ENCODE results near the gene CLEC7A. TPM values are rescaled to one million over a fixed set of nuclear protein-coding genes. Genes with fewer than 3 reads are reported as not detected.

CLEC7A gene
- total and polyA plus RNA-seq, 11 donors, result 0.83 to 31.5 (median 1.9) TPM

DNA sequence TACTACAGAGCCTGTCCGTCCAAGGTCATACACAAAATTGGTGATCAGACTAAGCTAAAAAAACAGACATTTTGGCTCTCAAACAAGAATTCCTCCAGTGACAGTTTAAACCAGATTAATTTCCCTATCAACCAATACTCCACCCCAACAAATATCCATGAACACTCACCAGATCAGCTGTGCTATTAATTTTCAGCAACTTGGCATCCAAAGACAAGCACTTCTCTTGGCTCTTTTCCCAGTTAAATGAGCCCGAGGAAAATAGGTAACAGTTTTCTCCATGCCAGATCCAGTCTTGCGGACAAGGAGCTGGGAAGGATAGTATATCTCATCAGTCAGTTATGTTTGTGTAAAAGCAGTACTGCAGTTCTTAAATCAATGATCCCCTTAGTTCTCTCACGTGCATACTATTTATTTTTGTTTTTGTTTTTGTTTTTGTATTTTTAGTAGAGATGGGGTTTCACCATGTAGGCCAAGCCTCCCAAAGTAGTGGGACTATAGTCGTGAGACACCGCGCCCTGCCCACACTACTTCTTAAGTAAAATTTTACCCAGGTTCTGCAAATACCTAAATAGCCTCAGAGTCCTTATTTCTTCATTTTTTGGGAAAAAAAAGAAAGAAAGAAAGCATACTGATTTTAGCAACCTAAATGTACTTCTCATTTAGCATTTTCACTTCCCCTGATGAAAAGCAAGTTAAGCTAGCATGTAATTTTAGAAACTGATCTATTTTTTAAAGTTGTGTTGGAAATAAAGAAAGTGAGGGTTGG, 30.8 kb upstream of the CLEC7A start:
- ATAC-seq (no peak), DNase-seq (no peak)
- 49 to 54% (median 53%) methylated on average over 7 of the region's 7 CpGs for WGBS, 4 donors
- TF ChIP-seq, protein P1, sequence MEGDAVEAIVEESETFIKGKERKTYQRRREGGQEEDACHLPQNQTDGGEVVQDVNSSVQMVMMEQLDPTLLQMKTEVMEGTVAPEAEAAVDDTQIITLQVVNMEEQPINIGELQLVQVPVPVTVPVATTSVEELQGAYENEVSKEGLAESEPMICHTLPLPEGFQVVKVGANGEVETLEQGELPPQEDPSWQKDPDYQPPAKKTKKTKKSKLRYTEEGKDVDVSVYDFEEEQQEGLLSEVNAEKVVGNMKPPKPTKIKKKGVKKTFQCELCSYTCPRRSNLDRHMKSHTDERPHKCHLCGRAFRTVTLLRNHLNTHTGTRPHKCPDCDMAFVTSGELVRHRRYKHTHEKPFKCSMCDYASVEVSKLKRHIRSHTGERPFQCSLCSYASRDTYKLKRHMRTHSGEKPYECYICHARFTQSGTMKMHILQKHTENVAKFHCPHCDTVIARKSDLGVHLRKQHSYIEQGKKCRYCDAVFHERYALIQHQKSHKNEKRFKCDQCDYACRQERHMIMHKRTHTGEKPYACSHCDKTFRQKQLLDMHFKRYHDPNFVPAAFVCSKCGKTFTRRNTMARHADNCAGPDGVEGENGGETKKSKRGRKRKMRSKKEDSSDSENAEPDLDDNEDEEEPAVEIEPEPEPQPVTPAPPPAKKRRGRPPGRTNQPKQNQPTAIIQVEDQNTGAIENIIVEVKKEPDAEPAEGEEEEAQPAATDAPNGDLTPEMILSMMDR (IDR thresholded peaks at IDR 0.05), result no peak
- no peak for TF ChIP-seq POLR2A (IDR thresholded peaks at IDR 0.05)
- Histone ChIP-seq H3K36me3 (no peaks in the 10 kb centered on the region), H3K27ac (peak overlapping the region in 1 of 12 donors; percentile 5), H3K4me3 (no peak overlapping the region), H3K9me3 (no peaks in the 10 kb centered on the region), H3K4me1 (peaks cover 0 to 19% (median 0%) of the 10 kb centered on the region in 12 donors), H3K27me3 (no peaks in the 10 kb centered on the region)
- intact Hi-C loops (cut with DNase I), result no loop called here

DNA sequence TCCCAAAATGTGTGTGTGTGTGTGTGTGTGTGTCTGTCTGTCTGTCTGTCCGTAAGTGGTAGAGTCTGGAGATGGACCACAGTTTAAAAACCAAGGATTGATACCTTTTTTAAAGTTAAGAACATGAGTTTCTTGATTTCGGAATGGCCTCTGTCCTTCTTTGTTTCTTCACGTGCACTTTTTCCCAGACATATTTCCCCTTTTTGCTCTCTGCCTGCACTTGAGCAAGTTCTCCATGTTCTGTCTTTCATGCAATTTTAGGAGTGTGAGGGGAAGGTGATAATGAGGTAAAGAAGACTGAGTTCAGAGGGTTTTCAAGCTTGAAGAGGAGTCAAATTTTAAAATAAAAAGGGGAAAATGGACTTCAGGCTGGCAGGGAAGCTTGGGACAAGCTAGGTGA, 29.3 kb upstream of the CLEC7A start:
- no peak for DNase-seq
- no peaks in the 10 kb centered on the region for H3K9me3 ChIP-seq
- no peak overlapping the region for H3K27ac ChIP-seq
- H3K27me3 ChIP-seq, result no peaks in the 10 kb centered on the region
- H3K36me3 ChIP-seq, result no peaks in the 10 kb centered on the region
- TF ChIP-seq POLR2A (IDR thresholded peaks at IDR 0.05), result no peak
- TF ChIP-seq, protein P1 (IDR thresholded peaks at IDR 0.05), result no peak
- H3K4me1 ChIP-seq, result peaks cover 0 to 20% (median 0%) of the 10 kb centered on the region in 12 donors
- ATAC-seq, result no peak
- 53 to 82% (median 62%) methylated on average over 3 of the region's 3 CpGs for WGBS, 4 donors
- H3K4me3 ChIP-seq, result no peak overlapping the region
- intact Hi-C loops (cut with DNase I), result loop anchor here in 3 of 10 donors (5.0 to 10.0 kb wide), 2 partner anchors 193 to 406 kb away; no protein-coding TSS in a partner anchor

DNA sequence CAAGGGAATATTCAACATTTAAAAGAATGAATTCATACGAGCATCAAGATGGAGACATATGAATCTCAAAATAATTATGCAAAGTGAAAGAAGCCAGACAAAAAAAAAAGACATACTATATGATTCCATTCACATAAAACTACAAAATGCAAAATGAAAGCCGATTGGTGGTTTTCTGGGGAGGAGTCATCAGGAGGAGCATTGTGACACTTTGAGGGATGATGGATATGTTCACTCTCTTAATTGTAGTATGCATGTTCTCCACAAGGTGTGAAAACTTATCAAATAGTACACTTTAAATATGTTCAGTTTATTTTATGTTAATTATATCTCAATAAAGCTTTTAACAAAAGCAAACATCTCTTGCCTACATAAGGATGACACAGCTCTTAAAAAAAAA, 28.4 kb upstream of the CLEC7A start:
- DNase-seq, result no peak
- 79 to 95% (median 91%) methylated on average over 2 of the region's 2 CpGs for WGBS, 4 donors
- Histone ChIP-seq H3K27ac (no peak overlapping the region), H3K4me3 (no peak overlapping the region), H3K27me3 (no peaks in the 10 kb centered on the region), H3K36me3 (no peaks in the 10 kb centered on the region), H3K9me3 (no peaks in the 10 kb centered on the region), H3K4me1 (peaks cover 0 to 28% (median 2%) of the 10 kb centered on the region in 12 donors)
- no peak for ATAC-seq
- TF ChIP-seq POLR2A (IDR thresholded peaks at IDR 0.05), result no peak
- TF ChIP-seq, protein P1 (IDR thresholded peaks at IDR 0.05), result peak in 1 of 12 donors; percentile 12
- intact Hi-C loops (cut with DNase I), result loop anchor here in 3 of 10 donors (5.0 to 10.0 kb wide), 2 partner anchors 194 to 406 kb away; no protein-coding TSS in a partner anchor

DNA sequence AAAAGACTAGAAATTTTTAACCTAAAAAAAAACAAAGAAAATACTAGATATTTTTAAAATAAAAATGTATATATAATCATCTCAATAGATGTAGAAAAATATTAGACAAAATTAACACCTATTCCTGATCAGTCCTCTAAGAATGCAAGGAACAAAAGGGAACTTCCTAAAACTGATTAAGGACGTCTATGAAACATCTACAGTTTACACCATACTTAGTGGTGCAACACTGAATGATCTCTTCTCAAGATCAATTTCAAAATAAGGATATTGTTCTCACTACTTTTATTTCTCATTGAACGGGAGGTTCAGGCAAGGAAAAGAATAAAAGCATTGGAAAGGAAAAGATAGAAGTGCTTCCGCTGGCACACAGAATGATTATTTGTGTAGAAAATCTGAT, 26.0 kb upstream of the CLEC7A start:
- no peak overlapping the region for H3K4me3 ChIP-seq
- H3K36me3 ChIP-seq, result no peaks in the 10 kb centered on the region
- no peaks in the 10 kb centered on the region for H3K27me3 ChIP-seq
- DNase-seq (no peak), ATAC-seq (no peak)
- H3K4me1 ChIP-seq, result peaks cover 0 to 31% (median 7%) of the 10 kb centered on the region in 12 donors
- WGBS, 4 donors, result 69 to 78% (median 74%) methylated on average over 3 of the region's 3 CpGs
- intact Hi-C loops (cut with DNase I), result loop anchor here in 3 of 10 donors (5.0 to 10.0 kb wide), 2 partner anchors 196 to 409 kb away; no protein-coding TSS in a partner anchor
- no peaks in the 10 kb centered on the region for H3K9me3 ChIP-seq
- H3K27ac ChIP-seq, result no peak overlapping the region
- TF ChIP-seq, protein P1 (IDR thresholded peaks at IDR 0.05), result no peak
- TF ChIP-seq POLR2A (IDR thresholded peaks at IDR 0.05), result no peak
